Smooth muscle cell (in vitro differentiated cells): ENCODE results near the gene LPP. TPM values are rescaled to one million over a fixed set of nuclear protein-coding genes. Genes with fewer than 3 reads are reported as not detected.
A peak's percentile ranks its signal among the peaks of the same experiment; 100 is the strongest.

Experiments used
- DNase-seq: peaks from one replicate; lab custom pipeline; 2025; ENCODE audit not compliant: unreplicated experiment; lab: John Stamatoyannopoulos, UW
- H2AFZ ChIP-seq: fragments of 200-600 bp; sonication (generic); 2 replicates; pipeline ENCODE4 v1.6.0; 2016; ENCODE audit warnings: antibody characterized with exemption, low read depth, mild to moderate bottlenecking
- H3F3A ChIP-seq: fragments of 200-600 bp; sonication (generic); 2 replicates; pipeline ENCODE4 v1.6.0; 2017; ENCODE audit warnings: antibody characterized with exemption, low read depth
- H3K27ac ChIP-seq: fragments of 200-600 bp; sonication (generic); 2 replicates; pipeline ENCODE4 v1.5.1; 2016; ENCODE audit warnings: low read depth, mild to moderate bottlenecking
- H3K27me3 ChIP-seq: fragments of 200-600 bp; sonication (generic); 2 replicates; pipeline ENCODE4 v1.6.1; 2016; ENCODE audit warnings: low read depth, mild to moderate bottlenecking
- H3K36me3 ChIP-seq: fragments of 200-600 bp; sonication (generic); 2 replicates; pipeline ENCODE4 v1.5.1; 2016; ENCODE audit warnings: low read depth
- H3K4me1 ChIP-seq: fragments of 200-600 bp; sonication (generic); 2 replicates; pipeline ENCODE4 v1.5.1; 2016; ENCODE audit warnings: low read depth
- H3K4me2 ChIP-seq: fragments of 200-600 bp; sonication (generic); 2 replicates; pipeline ENCODE4 v1.6.0; 2016; ENCODE audit warnings: mild to moderate bottlenecking
- H3K4me3 ChIP-seq: fragments of 200-600 bp; sonication (generic); 2 replicates; pipeline ENCODE4 v1.5.1; 2016; ENCODE audit warnings: mild to moderate bottlenecking
- H3K79me2 ChIP-seq: fragments of 200-600 bp; sonication (generic); 2 replicates; pipeline ENCODE4 v1.6.0; 2016; ENCODE audit warnings: low read depth, mild to moderate bottlenecking
- H3K9ac ChIP-seq: fragments of 200-600 bp; sonication (generic); 2 replicates; pipeline ENCODE4 v1.6.0; 2016; ENCODE audit warnings: low read depth
- H3K9me3 ChIP-seq: fragments of 200-600 bp; sonication (generic); replicated peaks from 2 replicates; pipeline ENCODE4 v1.5.1; 2016; ENCODE audit warnings: low read depth
- H4K20me1 ChIP-seq: fragments of 200-600 bp; sonication (generic); 2 replicates; pipeline ENCODE4 v1.6.0; 2016; ENCODE audit warnings: low read depth
- CTCF ChIP-seq: fragments of 200-600 bp; sonication (generic); IDR thresholded peaks from 2 replicates; pipeline ENCODE4 v1.5.1; 2017; ENCODE audit warnings: borderline replicate concordance, mild to moderate bottlenecking, antibody characterized with exemption; ENCODE audit not compliant: insufficient read depth, poor library complexity, severe bottlenecking
- WGBS: methylation state at CpG from one replicate; pipeline ENCODE4 v1.1.7; 2016; ENCODE audit warnings: low lambda C conversion rate; 5-methylcytosine and 5-hydroxymethylcytosine counted together
- polyA plus RNA-seq: library from polyadenylated mRNA; unstranded; fragments of >200 nt; fragmentation: Nextera tagmentation; extraction: Ambion mirVana; gene quantifications from 2 replicates; pipeline ENCODE4 v1.2.1, GENCODE V29; 2016
- total RNA-seq: library from RNA; depleted of rRNA; stranded (reverse); fragments of >200 nt; gene quantifications from 2 replicates; pipeline ENCODE4 v1.2.3, GENCODE V29; 2014

The LPP gene
- total and polyA plus RNA-seq, 2 experiments from 2014 or later: 42.3 to 128 TPM

DNA sequence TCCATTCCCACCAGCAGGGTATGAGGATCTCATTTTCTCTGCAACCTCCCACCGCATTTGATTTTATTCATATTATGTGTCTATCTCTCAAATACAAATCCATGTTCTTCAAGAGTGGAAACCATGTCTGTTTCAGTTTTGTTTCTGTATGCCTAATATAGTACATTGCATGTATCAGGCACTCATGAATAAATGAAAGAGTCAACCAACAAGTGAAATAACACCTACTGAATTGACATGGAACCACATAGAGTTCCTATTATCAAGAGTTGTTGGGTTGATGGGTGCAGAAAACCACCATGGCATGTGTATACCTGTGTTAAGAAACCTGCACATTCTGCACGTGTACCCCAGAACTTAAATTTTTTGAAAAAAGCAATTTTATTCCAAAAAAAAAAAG lies 466.8 kb downstream of the LPP start:
- Histone ChIP-seq H3K4me3 (no peak overlapping the region), H3K27me3 (no peaks in the 10 kb centered on the region), H3F3A (no peaks in the 10 kb centered on the region), H3K79me2 (peaks cover 51% of the 10 kb centered on the region), H3K9ac (no peak overlapping the region), H4K20me1 (peaks cover 31% of the 10 kb centered on the region), H2AFZ (no peak overlapping the region), H3K4me2 (no peak overlapping the region), H3K9me3 (no peaks in the 10 kb centered on the region), H3K4me1 (no peaks in the 10 kb centered on the region), H3K27ac (no peak overlapping the region), H3K36me3 (peaks cover 8% of the 10 kb centered on the region)
- no peak for DNase-seq
- 98% methylated on average over 2 of the region's 2 CpGs for WGBS
- no peak for TF ChIP-seq CTCF

DNA sequence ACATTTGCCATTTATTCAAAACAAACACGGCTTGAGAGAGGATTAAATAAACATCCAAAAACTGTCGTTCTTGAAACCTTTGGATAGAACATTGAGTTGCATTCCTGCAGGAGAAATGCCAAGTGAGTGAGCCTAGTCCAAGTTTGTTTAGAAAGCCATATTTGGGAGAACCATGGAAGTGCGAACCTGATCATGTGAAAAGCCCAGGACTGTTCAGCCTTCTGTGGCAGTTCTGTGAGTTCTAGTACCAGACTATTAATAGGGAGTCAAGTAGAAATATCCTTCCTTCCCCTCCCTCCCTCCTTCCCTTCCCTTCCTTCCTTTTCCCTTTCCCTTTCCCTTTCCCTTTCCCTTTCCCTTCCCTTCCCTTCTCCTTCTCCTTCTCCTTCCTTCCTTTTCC lies 470.4 kb downstream of the LPP start:
- no peaks in the 10 kb centered on the region for H3K4me1 ChIP-seq
- H3K27me3 ChIP-seq: no peaks in the 10 kb centered on the region
- no peak overlapping the region for H3K4me3 ChIP-seq
- peaks cover 28% of the 10 kb centered on the region for H4K20me1 ChIP-seq
- no peak for TF ChIP-seq CTCF
- H3K27ac ChIP-seq: no peak overlapping the region
- peaks cover 8% of the 10 kb centered on the region for H3K36me3 ChIP-seq
- H2AFZ ChIP-seq: no peak overlapping the region
- no peak overlapping the region for H3K4me2 ChIP-seq
- DNase-seq: no peak
- H3K79me2 ChIP-seq: peaks cover 30% of the 10 kb centered on the region
- WGBS: 60% methylated on average over 3 of the region's 3 CpGs
- no peaks in the 10 kb centered on the region for H3F3A ChIP-seq
- H3K9me3 ChIP-seq: no peaks in the 10 kb centered on the region
- no peak overlapping the region for H3K9ac ChIP-seq

- Histone ChIP-seq H3K27ac (no peak overlapping the region), H2AFZ (no peak overlapping the region), H4K20me1 (peaks cover 28% of the 10 kb centered on the region), H3K9ac (no peak overlapping the region), H3K79me2 (peaks cover 30% of the 10 kb centered on the region), H3K4me3 (no peak overlapping the region), H3K27me3 (no peaks in the 10 kb centered on the region), H3F3A (no peaks in the 10 kb centered on the region), H3K4me1 (no peaks in the 10 kb centered on the region), H3K36me3 (peaks cover 8% of the 10 kb centered on the region), H3K9me3 (no peaks in the 10 kb centered on the region), H3K4me2 (no peak overlapping the region)
- no peak for TF ChIP-seq CTCF
- DNase-seq: no peak
These were observed 470.9 kb downstream of the LPP start for GRCh38 chr3:188624828-188625227.

GRCh38 chr3:188627652-188628051 lies 473.7 kb downstream of the LPP start:
- H3K4me3 ChIP-seq: no peak overlapping the region
- H3K4me2 ChIP-seq: no peak overlapping the region
- H3K9me3 ChIP-seq: no peaks in the 10 kb centered on the region
- peak overlapping the region; percentile 81 for H3K27ac ChIP-seq
- peaks cover 11% of the 10 kb centered on the region for H4K20me1 ChIP-seq
- H3F3A ChIP-seq: no peaks in the 10 kb centered on the region
- peak overlapping the region; percentile 58 for H3K9ac ChIP-seq
- DNase-seq: no peak
- H3K36me3 ChIP-seq: peaks cover 8% of the 10 kb centered on the region
- H3K79me2 ChIP-seq: peaks cover 9% of the 10 kb centered on the region
- no peak for TF ChIP-seq CTCF
- H3K4me1 ChIP-seq: no peaks in the 10 kb centered on the region
- H3K27me3 ChIP-seq: no peaks in the 10 kb centered on the region
- H2AFZ ChIP-seq: no peak overlapping the region
